GM13977 (cell line): ENCODE data around the gene NCAPD3.

Source experiments
- DNase-seq: peaks from one replicate; pipeline ENCODE4 v3.0.0; 2012; ENCODE audit warnings: low spot score
- CTCF ChIP-seq: IDR thresholded peaks from 2 replicates; pipeline ENCODE4 v1.5.1; 2012; ENCODE audit warnings: mild to moderate bottlenecking, control low read depth; ENCODE audit not compliant: insufficient read depth; ENCODE audit errors: extremely low read depth, missing control alignments
- in situ Hi-C: fragments of 300-500 bp; cut with MboI; formaldehyde crosslinking; loops from one replicate; pipeline ENCODE4 v1.12.0; 2022; ENCODE audit warnings: low sequenced_read_pairs, low pct_unique_long_range_greater_than_20kb, mixed read lengths, inconsistent platforms; ENCODE audit not compliant: unreplicated experiment

The NCAPD3 gene

GRCh38 chr11:134140961-134141490, 82.7 kb downstream of the NCAPD3 start:
- in situ Hi-C loops, result no loop called here
- TF ChIP-seq CTCF, result no peak
- DNase-seq, result no peak

- peak; percentile 74 for TF ChIP-seq CTCF
- in situ Hi-C loops, result no loop called here
- peak; percentile 70 for DNase-seq
Measured at GRCh38 chr11:134139873-134140331, 83.9 kb downstream of the NCAPD3 start.

GRCh38 chr11:134139303-134139872, 84.4 kb downstream of the NCAPD3 start:
- no peak for TF ChIP-seq CTCF
- no peak for DNase-seq
- in situ Hi-C loops, result no loop called here

GRCh38 chr11:134138376-134138775, 85.4 kb downstream of the NCAPD3 start:
- in situ Hi-C loops, result no loop called here
- TF ChIP-seq CTCF, result no peak

GRCh38 chr11:134134167-134134566, 89.6 kb downstream of the NCAPD3 start:
- TF ChIP-seq CTCF, result no peak
- DNase-seq, result no peak
- in situ Hi-C loops, result no loop called here

More at GRCh38 chr11:134138376-134138775, 85.4 kb downstream of the NCAPD3 start:
- no peak for DNase-seq

GRCh38 chr11:134132808-134133207, 91.0 kb downstream of the NCAPD3 start:
- TF ChIP-seq CTCF, result no peak
- no peak for DNase-seq
- in situ Hi-C loops, result no loop called here
